Measurements from ENCODE around the gene TEDC2.

- TF ChIP-seq, protein P1, sequence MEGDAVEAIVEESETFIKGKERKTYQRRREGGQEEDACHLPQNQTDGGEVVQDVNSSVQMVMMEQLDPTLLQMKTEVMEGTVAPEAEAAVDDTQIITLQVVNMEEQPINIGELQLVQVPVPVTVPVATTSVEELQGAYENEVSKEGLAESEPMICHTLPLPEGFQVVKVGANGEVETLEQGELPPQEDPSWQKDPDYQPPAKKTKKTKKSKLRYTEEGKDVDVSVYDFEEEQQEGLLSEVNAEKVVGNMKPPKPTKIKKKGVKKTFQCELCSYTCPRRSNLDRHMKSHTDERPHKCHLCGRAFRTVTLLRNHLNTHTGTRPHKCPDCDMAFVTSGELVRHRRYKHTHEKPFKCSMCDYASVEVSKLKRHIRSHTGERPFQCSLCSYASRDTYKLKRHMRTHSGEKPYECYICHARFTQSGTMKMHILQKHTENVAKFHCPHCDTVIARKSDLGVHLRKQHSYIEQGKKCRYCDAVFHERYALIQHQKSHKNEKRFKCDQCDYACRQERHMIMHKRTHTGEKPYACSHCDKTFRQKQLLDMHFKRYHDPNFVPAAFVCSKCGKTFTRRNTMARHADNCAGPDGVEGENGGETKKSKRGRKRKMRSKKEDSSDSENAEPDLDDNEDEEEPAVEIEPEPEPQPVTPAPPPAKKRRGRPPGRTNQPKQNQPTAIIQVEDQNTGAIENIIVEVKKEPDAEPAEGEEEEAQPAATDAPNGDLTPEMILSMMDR (IDR thresholded peaks at IDR 0.05): no peak
- no peak for TF ChIP-seq ZFX (IDR thresholded peaks at IDR 0.05; ENCODE audit: borderline replicate concordance)
These were observed 12.6 kb downstream of the TEDC2 start for GRCh38 chr16:2472488-2472864.

All from 22Rv1 (cell line).